HPDE6-E6E7 (cell line): ENCODE data around the gene CBFB.
"Not testable (repeated sequence)": the region's sequence is repeated elsewhere in the genome, so short reads cannot be mapped to it uniquely, and the experiment has no call there.

Experiments
- DNase-seq: peaks from one replicate; pipeline ENCODE4 v3.0.0; 2011; ENCODE audit warnings: missing footprints; ENCODE audit errors: extremely low spot score

CBFB gene

GRCh38 chr16:67041520-67041919 lies 12.6 kb downstream of the CBFB start:
- DNase-seq: not testable (repeated sequence)

- DNase-seq: no peak
Measured at GRCh38 chr16:67043420-67043819, 14.5 kb downstream of the CBFB start.

GRCh38 chr16:67050796-67051195 lies 21.8 kb downstream of the CBFB start:
- DNase-seq: no peak

- DNase-seq: no peak
Measured at GRCh38 chr16:67052399-67052798, 23.4 kb downstream of the CBFB start.

- no peak for DNase-seq
Measured at GRCh38 chr16:67053767-67054334, 24.9 kb downstream of the CBFB start.

- no peak for DNase-seq
Measured at GRCh38 chr16:67054901-67055300, 26.0 kb downstream of the CBFB start.

GRCh38 chr16:67055712-67056487 lies 27.0 kb downstream of the CBFB start:
- DNase-seq: peak; percentile 98

- no peak for DNase-seq
Measured at GRCh38 chr16:67063008-67063407, 34.1 kb downstream of the CBFB start.

GRCh38 chr16:67068212-67068753 lies 39.3 kb downstream of the CBFB start:
- no peak for DNase-seq

- DNase-seq: no peak
Measured at GRCh38 chr16:67071476-67072048, 42.6 kb downstream of the CBFB start.

GRCh38 chr16:67075331-67075730 lies 46.4 kb downstream of the CBFB start:
- DNase-seq: no peak

GRCh38 chr16:67077871-67078270 lies 48.9 kb downstream of the CBFB start:
- DNase-seq: no peak

GRCh38 chr16:67082100-67082499 lies 53.2 kb downstream of the CBFB start:
- no peak for DNase-seq

GRCh38 chr16:67082891-67083290 lies 53.9 kb downstream of the CBFB start:
- DNase-seq: no peak

- DNase-seq: no peak
Measured at GRCh38 chr16:67084345-67085028, 55.5 kb downstream of the CBFB start.

GRCh38 chr16:67086822-67087221 lies 57.9 kb downstream of the CBFB start:
- no peak for DNase-seq

- DNase-seq: no peak
Measured at GRCh38 chr16:67087291-67087690, 58.3 kb downstream of the CBFB start.

GRCh38 chr16:67087803-67088202 lies 58.9 kb downstream of the CBFB start:
- DNase-seq: no peak

GRCh38 chr16:67088551-67088950 lies 59.6 kb downstream of the CBFB start:
- no peak for DNase-seq

GRCh38 chr16:67089101-67089500 lies 60.2 kb downstream of the CBFB start:
- DNase-seq: no peak

- DNase-seq: no peak
Measured at GRCh38 chr16:67091906-67092566, 63.1 kb downstream of the CBFB start.
